ENCODE results near the gene GTF2IRD1.
"Not testable (repeated sequence)": the region's sequence is repeated elsewhere in the genome, so short reads cannot be mapped to it uniquely, and the experiment has no call there.

The GTF2IRD1 gene

DNA sequence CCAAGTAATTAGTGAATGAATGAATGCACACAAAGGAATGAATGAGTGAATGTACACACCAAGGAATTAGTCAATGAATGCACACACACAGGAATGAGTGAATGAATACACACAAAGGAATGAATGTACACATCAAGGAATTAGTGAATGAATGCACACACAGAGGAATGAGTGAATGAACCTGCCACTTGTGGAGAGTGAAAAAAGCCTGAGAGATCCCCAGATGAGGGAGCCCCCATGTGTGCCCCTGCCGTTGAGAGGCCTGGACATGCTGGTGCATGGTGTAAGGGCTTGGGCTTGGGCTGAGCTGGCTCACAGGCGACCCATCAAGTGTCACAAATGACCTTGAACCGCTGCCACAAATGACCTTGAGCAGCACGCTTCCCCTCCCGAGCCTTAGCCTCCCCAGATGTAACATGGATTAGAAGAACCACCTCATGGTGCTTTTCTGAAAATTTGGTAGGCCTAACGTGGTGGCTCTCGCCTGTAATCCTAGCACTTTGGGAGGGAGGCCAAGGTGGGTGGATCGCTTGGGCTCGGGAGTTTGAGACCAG is 46.2 kb downstream of the GTF2IRD1 start:
- Histone ChIP-seq H3K9ac (ENCODE audit: low read depth, low read length) (no peak overlapping the region), H3K9me3 (ENCODE audit: control insufficient read depth, insufficient read depth, low read length) (no peaks in the 10 kb centered on the region), H3K36me3 (ENCODE audit: insufficient read depth, low read length) (no peaks in the 10 kb centered on the region), H3K4me1 (ENCODE audit: insufficient read depth, low read length) (0 out of 2 replicates have a peak, but pooled peaks cover 7% of the 10 kb centered on the region)

DNA sequence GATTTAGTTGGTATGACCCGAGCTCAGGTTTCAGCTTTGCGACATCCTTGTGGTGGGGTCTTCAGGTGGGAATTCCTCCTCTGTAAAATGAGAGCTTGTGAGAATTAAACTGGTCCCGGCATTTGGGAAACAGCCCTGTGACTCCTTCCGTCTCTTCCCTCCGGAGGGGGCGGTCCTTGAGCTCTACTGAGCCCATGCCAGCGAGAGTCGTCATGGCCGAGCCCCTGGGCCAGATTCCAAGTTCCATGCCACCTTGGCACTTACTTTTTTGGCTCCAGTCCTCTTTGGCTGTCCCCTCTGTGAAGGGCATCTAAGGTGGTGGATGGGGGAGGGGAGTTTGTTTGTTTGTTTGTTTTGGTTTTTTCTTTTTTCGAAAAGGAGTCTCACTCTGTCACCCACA is 47.6 kb downstream of the GTF2IRD1 start:
- Histone ChIP-seq H3K4me1 (ENCODE audit: insufficient read depth, low read length) (no peaks in the 10 kb centered on the region), H3K36me3 (ENCODE audit: insufficient read depth, low read length) (no peaks in the 10 kb centered on the region), H3K9me3 (ENCODE audit: control insufficient read depth, insufficient read depth, low read length) (no peaks in the 10 kb centered on the region), H3K9ac (ENCODE audit: low read depth, low read length) (no peak overlapping the region)

DNA sequence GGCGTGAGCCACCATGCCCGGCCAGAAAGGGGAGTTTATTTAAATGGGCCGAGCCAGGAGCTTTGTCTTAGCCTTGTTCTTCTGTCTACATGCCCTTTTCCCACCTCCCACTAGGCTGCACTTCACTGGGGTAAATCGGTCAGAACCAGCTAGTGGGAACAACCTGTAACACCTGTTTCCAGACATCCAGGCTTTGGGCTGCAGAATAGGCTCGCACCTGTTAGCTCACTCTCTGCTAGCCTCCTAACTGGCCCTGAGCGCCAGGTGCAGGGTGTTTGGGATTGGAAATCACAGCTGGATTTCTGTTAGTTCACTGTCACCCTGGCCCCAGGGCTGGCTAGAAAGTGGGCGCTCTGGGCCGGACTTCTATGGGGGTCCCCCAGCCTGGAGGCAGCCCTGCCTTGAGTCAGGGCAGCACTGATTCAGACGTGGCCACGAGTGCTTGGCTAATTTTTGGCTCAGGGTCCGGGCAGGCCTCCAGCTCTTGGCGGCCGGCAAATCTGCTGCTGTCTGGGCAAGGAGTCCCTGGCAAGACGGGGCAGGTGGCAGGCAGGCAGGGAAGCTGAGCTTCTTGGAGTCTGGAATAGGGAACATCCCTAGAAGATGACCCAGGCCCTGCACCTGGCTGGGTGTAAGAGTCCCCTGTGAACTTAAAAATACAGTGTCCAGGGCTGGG is 48.6 kb downstream of the GTF2IRD1 start:
- H3K36me3 ChIP-seq (ENCODE audit: insufficient read depth, low read length): no peaks in the 10 kb centered on the region
- no peak overlapping the region for H3K9ac ChIP-seq (ENCODE audit: low read depth, low read length)
- H3K4me1 ChIP-seq (ENCODE audit: insufficient read depth, low read length): no peaks in the 10 kb centered on the region
- H3K9me3 ChIP-seq (ENCODE audit: control insufficient read depth, insufficient read depth, low read length): no peaks in the 10 kb centered on the region

DNA sequence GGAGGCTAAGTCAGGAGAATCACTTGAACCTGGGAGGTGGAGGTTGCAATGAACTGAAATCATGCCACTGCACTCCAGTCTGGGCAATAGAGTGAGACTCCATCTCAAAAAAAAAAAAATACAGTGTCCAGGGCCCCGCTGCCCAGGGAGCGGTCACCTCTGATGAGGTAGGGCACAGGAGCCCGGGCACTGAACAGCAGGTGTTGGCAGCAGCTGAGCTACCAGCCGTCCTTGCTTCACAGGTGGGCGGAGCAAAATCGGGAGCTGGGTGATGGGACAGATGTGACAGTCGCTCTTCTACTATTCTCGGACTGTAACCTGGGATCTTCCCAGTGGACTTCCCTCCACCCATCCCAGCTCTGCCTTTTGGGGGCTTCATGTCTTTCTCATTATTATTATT is 49.4 kb downstream of the GTF2IRD1 start:
- Histone ChIP-seq H3K36me3 (ENCODE audit: insufficient read depth, low read length) (no peaks in the 10 kb centered on the region), H3K9ac (ENCODE audit: low read depth, low read length) (no peak overlapping the region), H3K9me3 (ENCODE audit: control insufficient read depth, insufficient read depth, low read length) (no peaks in the 10 kb centered on the region), H3K4me1 (ENCODE audit: insufficient read depth, low read length) (no peaks in the 10 kb centered on the region)

DNA sequence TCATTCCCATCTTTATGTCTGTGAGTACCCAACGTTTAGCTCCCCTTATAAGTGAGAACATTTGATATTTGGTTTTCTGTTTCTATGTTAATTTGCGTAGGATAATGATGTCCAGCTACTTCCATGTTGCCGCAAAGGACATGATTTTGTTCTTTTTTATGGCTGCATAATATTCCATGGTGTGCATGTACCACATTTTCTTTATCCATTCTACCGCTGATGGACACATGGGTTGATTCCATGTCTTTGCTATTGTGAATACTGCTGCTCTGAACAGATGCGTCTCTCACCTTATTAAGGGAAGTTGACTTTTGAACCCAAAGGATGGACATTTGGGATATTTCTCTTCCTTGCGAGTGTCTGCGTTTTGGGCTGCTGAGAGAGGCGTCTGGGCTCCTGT is 50.2 kb downstream of the GTF2IRD1 start:
- no peaks in the 10 kb centered on the region for H3K9me3 ChIP-seq (ENCODE audit: control insufficient read depth, insufficient read depth, low read length)
- no peak overlapping the region for H3K9ac ChIP-seq (ENCODE audit: low read depth, low read length)
- no peaks in the 10 kb centered on the region for H3K36me3 ChIP-seq (ENCODE audit: insufficient read depth, low read length)
- no peaks in the 10 kb centered on the region for H3K4me1 ChIP-seq (ENCODE audit: insufficient read depth, low read length)

DNA sequence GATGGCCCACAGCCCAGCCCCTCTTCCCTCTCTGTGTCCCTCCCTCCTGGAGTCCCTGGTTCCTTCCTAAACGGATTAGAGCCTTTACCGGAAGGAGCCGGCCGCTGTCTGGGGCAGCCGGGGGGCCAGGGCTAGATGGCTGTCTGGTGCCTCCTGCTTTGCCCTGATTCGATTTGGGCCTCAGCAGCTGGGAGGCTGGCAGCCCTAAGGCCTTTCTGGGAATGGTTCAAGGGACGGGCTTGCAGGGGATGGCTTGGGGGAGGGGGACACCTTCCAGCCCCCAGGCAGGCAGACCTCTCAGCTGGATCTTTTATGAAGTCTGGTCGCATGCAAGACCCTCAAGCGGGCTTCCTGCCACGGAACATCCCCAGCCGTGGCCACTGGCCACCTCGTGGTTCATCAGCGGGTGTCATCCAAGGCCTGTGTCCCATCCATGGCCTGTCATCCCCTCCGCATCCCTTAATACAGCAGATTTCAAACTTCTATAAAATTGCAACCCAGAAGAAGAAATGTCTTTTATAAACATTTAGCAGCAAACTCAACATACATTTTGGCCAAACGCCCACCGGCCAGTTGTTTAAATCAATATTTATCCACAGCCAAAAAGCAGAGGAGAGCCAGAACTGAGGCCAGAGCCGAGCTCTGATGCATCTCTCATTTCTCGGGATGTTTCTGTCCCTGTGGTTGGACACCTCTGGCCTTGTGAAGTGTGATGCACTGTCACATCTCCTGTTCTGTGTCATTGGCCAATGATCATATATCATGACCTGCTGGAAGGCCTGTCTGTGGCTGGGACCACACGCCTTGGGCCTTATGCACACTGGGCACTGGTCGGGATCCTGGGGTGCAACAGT is 52.0 kb downstream of the GTF2IRD1 start:
- no peaks in the 10 kb centered on the region for H3K9me3 ChIP-seq (ENCODE audit: control insufficient read depth, insufficient read depth, low read length)
- H3K36me3 ChIP-seq (ENCODE audit: insufficient read depth, low read length): no peaks in the 10 kb centered on the region
- H3K4me1 ChIP-seq (ENCODE audit: insufficient read depth, low read length): no peaks in the 10 kb centered on the region
- H3K9ac ChIP-seq (ENCODE audit: low read depth, low read length): no peak overlapping the region

DNA sequence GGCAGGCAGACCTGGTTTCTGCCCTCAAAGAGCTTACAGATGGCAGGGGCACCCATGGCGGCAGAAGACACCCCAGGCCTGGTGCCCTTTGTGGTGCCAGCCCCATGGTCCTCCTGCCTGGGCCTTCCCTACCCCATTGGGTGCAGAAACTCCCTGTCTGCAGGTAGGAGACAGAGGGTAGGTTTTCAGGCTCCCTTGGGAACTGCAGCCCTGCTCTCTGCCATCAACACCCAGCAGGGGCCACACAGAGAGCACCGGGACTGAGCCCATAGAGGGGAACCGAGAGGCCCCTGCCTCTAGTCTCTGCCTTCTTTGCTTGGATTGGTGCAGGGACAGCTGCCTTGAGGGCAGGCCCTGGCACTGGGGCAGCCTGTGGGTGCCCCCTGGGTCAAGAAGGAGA is 52.6 kb downstream of the GTF2IRD1 start:
- no peak overlapping the region for H3K9ac ChIP-seq (ENCODE audit: low read depth, low read length)
- no peaks in the 10 kb centered on the region for H3K4me1 ChIP-seq (ENCODE audit: insufficient read depth, low read length)
- H3K9me3 ChIP-seq (ENCODE audit: control insufficient read depth, insufficient read depth, low read length): no peaks in the 10 kb centered on the region
- H3K36me3 ChIP-seq (ENCODE audit: insufficient read depth, low read length): no peaks in the 10 kb centered on the region

DNA sequence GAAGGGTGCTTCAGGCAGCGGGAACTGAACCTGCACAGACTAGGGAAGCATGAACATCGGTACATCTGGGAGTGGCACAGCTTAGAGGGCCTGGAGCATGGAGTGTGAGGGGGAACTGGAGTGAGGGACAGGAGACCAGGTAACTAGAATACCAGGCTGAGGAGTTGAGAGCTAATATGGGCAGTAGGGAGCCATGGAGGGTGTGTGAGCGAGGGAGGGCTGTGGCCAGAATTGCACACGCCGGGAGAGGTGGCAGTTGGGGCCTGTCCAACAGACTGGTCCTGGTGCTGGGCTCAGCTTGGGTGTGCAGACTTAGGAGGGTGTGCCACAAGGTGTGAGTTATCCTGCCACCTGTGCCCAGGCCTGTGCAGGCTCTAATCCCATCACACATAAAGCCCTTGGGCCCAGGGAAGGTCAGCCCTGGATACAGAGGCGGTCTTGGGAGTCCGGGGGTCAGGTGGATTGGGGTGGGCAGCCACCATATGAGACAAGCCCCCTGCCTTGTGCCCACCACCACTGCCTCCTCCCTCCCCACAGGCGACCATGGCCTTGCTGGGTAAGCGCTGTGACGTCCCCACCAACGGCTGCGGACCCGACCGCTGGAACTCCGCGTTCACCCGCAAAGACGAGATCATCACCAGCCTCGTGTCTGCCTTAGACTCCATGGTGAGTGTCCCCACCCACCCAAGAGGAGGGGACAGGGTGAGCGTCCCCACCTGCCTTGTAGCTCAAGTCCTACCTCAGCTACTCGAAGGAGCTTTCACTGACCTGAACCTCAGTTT is 54.0 kb downstream of the GTF2IRD1 start:
- no peaks in the 10 kb centered on the region for H3K4me1 ChIP-seq (ENCODE audit: insufficient read depth, low read length)
- no peak overlapping the region for H3K9ac ChIP-seq (ENCODE audit: low read depth, low read length)
- H3K36me3 ChIP-seq (ENCODE audit: insufficient read depth, low read length): no peaks in the 10 kb centered on the region
- H3K9me3 ChIP-seq (ENCODE audit: control insufficient read depth, insufficient read depth, low read length): no peaks in the 10 kb centered on the region

DNA sequence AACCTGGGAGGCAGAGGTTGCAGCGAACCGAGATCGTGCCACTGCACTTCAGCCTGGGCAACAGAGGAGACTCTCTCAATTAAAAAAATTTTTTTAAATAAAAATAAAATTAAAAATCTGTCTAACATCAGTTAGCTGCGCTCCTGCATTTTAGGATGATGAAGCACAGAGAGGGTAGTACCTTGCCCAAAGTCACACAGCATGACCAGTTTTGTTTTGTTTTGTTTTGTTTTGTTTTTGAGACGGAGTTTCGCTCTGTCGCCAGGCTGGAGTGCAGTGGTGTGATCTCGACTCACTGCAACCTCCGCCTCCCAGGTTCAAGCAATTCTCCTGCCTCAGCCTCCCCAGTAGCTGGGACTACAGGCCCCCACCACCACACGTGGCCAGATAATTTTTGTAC is 55.7 kb downstream of the GTF2IRD1 start:
- H3K9ac ChIP-seq (ENCODE audit: low read depth, low read length); H3K36me3 ChIP-seq (ENCODE audit: insufficient read depth, low read length); H3K4me1 ChIP-seq (ENCODE audit: insufficient read depth, low read length); H3K9me3 ChIP-seq (ENCODE audit: control insufficient read depth, insufficient read depth, low read length): not testable (repeated sequence)

DNA sequence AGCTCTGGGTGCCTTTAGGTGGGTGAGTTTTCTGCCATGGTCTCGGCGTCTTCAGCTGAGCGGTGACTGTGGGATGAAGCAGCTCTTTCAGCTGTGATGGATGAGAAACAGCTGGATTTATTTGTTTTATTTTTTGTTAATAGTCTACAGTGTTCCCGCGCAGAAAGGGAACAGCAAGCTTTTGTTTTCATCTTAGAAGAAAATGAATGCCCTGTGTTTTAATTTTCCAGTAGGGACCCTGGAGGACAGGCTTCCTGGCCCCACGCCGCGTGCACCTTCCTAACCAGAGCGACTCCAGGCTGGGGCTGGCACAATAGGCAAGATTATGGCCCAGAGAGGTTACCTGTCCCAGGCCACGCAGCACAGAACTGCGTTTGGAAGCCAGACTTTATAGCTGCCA is 57.6 kb downstream of the GTF2IRD1 start:
- no peaks in the 10 kb centered on the region for H3K36me3 ChIP-seq (ENCODE audit: insufficient read depth, low read length)
- no peak overlapping the region for H3K9ac ChIP-seq (ENCODE audit: low read depth, low read length)
- H3K9me3 ChIP-seq (ENCODE audit: control insufficient read depth, insufficient read depth, low read length): no peaks in the 10 kb centered on the region
- no peaks in the 10 kb centered on the region for H3K4me1 ChIP-seq (ENCODE audit: insufficient read depth, low read length)

DNA sequence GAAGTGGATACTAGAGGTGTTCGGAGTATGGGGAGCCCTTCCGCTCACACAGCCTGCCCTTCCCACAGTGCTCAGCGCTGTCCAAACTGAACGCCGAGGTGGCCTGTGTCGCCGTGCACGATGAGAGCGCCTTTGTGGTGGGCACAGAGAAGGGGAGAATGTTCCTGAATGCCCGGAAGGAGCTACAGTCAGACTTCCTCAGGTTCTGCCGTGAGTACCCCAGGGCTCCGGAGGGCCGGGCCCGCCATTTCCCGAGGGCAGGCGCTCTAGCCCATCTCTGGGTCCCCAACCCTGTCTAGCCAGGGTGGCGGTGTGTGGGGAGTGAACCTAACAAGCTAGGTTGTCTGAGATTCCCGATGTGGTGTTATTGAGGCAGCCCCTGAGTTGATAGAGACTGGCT is 59.1 kb downstream of the GTF2IRD1 start:
- Histone ChIP-seq H3K36me3 (ENCODE audit: insufficient read depth, low read length) (no peaks in the 10 kb centered on the region), H3K9ac (ENCODE audit: low read depth, low read length) (no peak overlapping the region), H3K4me1 (ENCODE audit: insufficient read depth, low read length) (no peaks in the 10 kb centered on the region)

DNA sequence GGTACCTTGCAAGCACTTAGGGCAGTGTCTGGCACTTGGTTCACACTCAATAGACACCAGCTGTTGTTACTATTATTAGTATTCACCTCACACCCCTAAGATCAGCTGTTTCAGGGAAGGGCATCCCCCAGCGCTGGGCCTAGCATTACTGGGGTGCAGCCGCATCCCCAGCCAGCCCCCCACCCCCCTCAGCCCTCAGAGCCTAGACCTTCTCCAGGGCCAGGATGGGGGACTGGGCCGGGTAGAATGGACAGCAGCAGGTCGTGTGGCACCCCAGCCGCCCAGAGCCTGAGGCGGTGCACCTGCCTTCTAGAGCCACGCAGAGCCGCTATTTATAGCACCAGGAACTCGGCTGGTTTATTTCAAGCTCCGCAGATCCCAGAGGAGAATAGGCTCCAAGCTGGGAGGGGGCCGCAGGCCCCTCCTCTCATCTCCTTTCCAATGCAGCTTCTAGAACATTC is 60.5 kb downstream of the GTF2IRD1 start:
- H3K9ac ChIP-seq (ENCODE audit: low read depth, low read length): no peak overlapping the region
- no peaks in the 10 kb centered on the region for H3K36me3 ChIP-seq (ENCODE audit: insufficient read depth, low read length)
- H3K9me3 ChIP-seq (ENCODE audit: control insufficient read depth, insufficient read depth, low read length): no peaks in the 10 kb centered on the region
- no peaks in the 10 kb centered on the region for H3K4me1 ChIP-seq (ENCODE audit: insufficient read depth, low read length)

More for the DNA sequence above, 59.1 kb downstream of the GTF2IRD1 start:
- H3K9me3 ChIP-seq (ENCODE audit: control insufficient read depth, insufficient read depth, low read length): no peaks in the 10 kb centered on the region

DNA sequence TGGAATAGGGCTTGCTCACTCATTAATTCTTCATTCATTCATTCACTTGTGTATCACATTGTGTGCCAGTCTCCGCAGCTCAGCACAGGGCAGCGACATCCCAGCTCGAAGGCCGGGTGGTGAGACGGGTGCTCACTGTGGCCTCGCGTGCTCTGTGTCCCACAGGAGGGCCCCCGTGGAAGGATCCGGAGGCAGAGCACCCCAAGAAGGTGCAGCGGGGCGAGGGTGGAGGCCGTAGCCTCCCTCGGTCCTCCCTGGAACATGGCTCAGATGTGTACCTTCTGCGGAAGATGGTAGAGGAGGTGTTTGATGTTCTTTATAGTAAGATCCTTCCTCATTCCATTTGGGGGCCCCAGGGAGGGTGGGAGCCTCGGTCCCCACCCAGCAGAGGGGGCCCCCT is 61.6 kb downstream of the GTF2IRD1 start:
- 0 out of 2 replicates have a peak, but pooled peaks cover 3% of the 10 kb centered on the region for H3K36me3 ChIP-seq (ENCODE audit: insufficient read depth, low read length)
- H3K4me1 ChIP-seq (ENCODE audit: insufficient read depth, low read length): no peaks in the 10 kb centered on the region
- H3K9me3 ChIP-seq (ENCODE audit: control insufficient read depth, insufficient read depth, low read length): no peaks in the 10 kb centered on the region
- H3K9ac ChIP-seq (ENCODE audit: low read depth, low read length): no peak overlapping the region

DNA sequence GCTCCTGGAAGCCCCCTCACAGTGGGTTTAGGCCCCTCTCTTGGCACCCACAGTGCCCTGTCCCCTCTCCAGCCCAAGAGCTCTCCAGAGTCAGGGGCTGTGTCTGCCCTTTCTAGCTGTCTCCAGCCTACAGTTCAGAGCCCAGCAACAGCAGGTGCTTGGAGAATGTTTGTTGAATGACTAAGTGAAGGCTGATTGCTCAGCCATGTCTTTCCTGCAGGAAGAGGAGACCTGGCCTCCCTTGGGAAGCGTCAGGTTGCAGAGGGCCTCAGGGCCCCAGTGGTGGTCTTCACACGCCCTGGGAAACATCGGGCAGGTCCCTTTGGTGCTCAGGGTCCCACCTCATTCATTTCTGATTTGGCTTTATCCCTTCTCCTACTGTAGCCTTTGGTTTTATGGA is 62.5 kb downstream of the GTF2IRD1 start:
- Histone ChIP-seq H3K9ac (ENCODE audit: low read depth, low read length) (no peak overlapping the region), H3K36me3 (ENCODE audit: insufficient read depth, low read length) (0 out of 2 replicates have a peak, but pooled peaks cover 8% of the 10 kb centered on the region), H3K9me3 (ENCODE audit: control insufficient read depth, insufficient read depth, low read length) (no peaks in the 10 kb centered on the region; the same call in 1 of the 2 replicates), H3K4me1 (ENCODE audit: insufficient read depth, low read length) (no peaks in the 10 kb centered on the region)
